Keratinocyte (primary cell): ENCODE results near the gene F5. TPM values are rescaled to one million over a fixed set of nuclear protein-coding genes. Genes with fewer than 3 reads are reported as not detected.

Experiments used
- DNase-seq: peaks from one replicate; pipeline ENCODE4 v3.0.0-alpha.2; 2011; ENCODE audit warnings: low read depth, missing footprints, low spot score
- FAIRE-seq: peaks from 2 replicates; lab custom pipeline; 2011; peaks lifted over from hg19 to GRCh38; lab: Jason Lieb, UNC
- H2AFZ ChIP-seq: 2 replicates; pipeline ENCODE4 v1.6.0; 2012; ENCODE audit warnings: low read length, control low read depth, inconsistent platforms; ENCODE audit not compliant: control insufficient read depth
- H3K27ac ChIP-seq: 2 replicates; pipeline ENCODE4 v1.5.1; 2011; ENCODE audit warnings: low read length; ENCODE audit not compliant: control insufficient read depth, insufficient read depth
- H3K27me3 ChIP-seq: 3 replicates; pipeline ENCODE4 v1.6.0; 2011; ENCODE audit warnings: low read length; ENCODE audit not compliant: control insufficient read depth, insufficient read depth; ENCODE audit errors: extremely low read depth
- H3K36me3 ChIP-seq, 2 experiments: 2 replicates in 1 of 2; 3 replicates in 1 of 2; pipeline ENCODE4 v1.5.1; 2011; ENCODE audit warnings: low read length in 2 of 2, mild to moderate bottlenecking in 1 of 2; ENCODE audit not compliant: control insufficient read depth in 2 of 2, insufficient read depth in 2 of 2; ENCODE audit errors: extremely low read depth in 1 of 2
- H3K4me1 ChIP-seq: 3 replicates; pipeline ENCODE4 v1.5.1; 2011; ENCODE audit warnings: low read length; ENCODE audit not compliant: control insufficient read depth, insufficient read depth; ENCODE audit errors: extremely low read depth
- H3K4me2 ChIP-seq: 3 replicates; pipeline ENCODE4 v1.6.0; 2011; ENCODE audit warnings: low read depth, low read length; ENCODE audit not compliant: control insufficient read depth, insufficient read depth; ENCODE audit errors: extremely low read depth
- H3K4me3 ChIP-seq, 3 experiments: fragments of 200-600 bp in 1 of 3; sonication (generic) in 1 of 3; 2 replicates in 2 of 3; 3 replicates in 1 of 3; pipeline ENCODE4 v1.5.1; 2011 to 2016; ENCODE audit warnings: low read length in 3 of 3, mild to moderate bottlenecking in 3 of 3, control low read depth in 2 of 3, inconsistent platforms in 1 of 3, low read depth in 1 of 3, mixed read lengths in 1 of 3, mixed run types in 1 of 3, moderate library complexity in 1 of 3; ENCODE audit not compliant: control insufficient read depth in 2 of 3, insufficient read depth in 2 of 3; ENCODE audit errors: extremely low read depth in 1 of 3
- H3K79me2 ChIP-seq: 2 replicates; pipeline ENCODE4 v1.6.0; 2012; ENCODE audit warnings: low read length; ENCODE audit not compliant: control insufficient read depth, insufficient read depth
- H3K9ac ChIP-seq: 3 replicates; pipeline ENCODE4 v1.6.0; 2011; ENCODE audit warnings: low read length; ENCODE audit not compliant: control insufficient read depth, insufficient read depth; ENCODE audit errors: extremely low read depth
- H3K9me1 ChIP-seq: 3 replicates; pipeline ENCODE4 v1.6.0; 2011; ENCODE audit warnings: low read length; ENCODE audit not compliant: control insufficient read depth, insufficient read depth; ENCODE audit errors: extremely low read depth
- H3K9me3 ChIP-seq: 2 replicates; pipeline ENCODE4 v1.5.1; 2012; ENCODE audit warnings: low read depth, low read length; ENCODE audit not compliant: control insufficient read depth
- H4K20me1 ChIP-seq: 3 replicates; pipeline ENCODE4 v1.6.0; 2011; ENCODE audit warnings: low read length; ENCODE audit not compliant: control insufficient read depth, insufficient read depth; ENCODE audit errors: extremely low read depth
- CTCF ChIP-seq, 3 experiments: IDR thresholded peaks in 1 of 3; conservative IDR thresholded peaks in 1 of 3; optimal IDR thresholded peaks in 1 of 3; 2 replicates in 2 of 3; 3 replicates in 1 of 3; pipeline versions ENCODE3 to v1.5.1; 2011; ENCODE audit warnings: low read length in 3 of 3, mild to moderate bottlenecking in 3 of 3, moderate library complexity in 2 of 3, control low read depth in 1 of 3, inconsistent platforms in 1 of 3; ENCODE audit not compliant: insufficient read depth in 2 of 3; ENCODE audit errors: extremely low read depth in 1 of 3
- EZH2 ChIP-seq: IDR thresholded peaks from one replicate; pipeline ENCODE4 v1.6.1; 2012; ENCODE audit warnings: inconsistent platforms, mild to moderate bottlenecking, low read length, moderate library complexity
- dilution Hi-C: fragments of 300-500 bp; cut with MboI; formaldehyde crosslinking; loops from one replicate; pipeline ENCODE4 v1.7.0; 2020; ENCODE audit warnings: low sequenced_read_pairs; ENCODE audit not compliant: extremely low pct_ligation_motif_present
- polyA plus RNA-seq, 5 experiments: library from polyadenylated mRNA; depleted of rRNA in 3 of 5; stranded (reverse) in 3 of 5; stranded (forward) in 1 of 5; unstranded in 1 of 5; fragments of >200 nt; gene quantifications; 1 replicate in 1 of 5; 2 replicates in 3 of 5; 3 replicates in 1 of 5; pipeline versions ENCODE4 v1.2.1 to v1.2.3, GENCODE V29; 2011 to 2012; ENCODE audit warnings: missing spikeins in 2 of 5, low read depth in 1 of 5, low replicate concordance in 1 of 5
- small RNA-seq, 3 experiments: library from RNA; depleted of rRNA; stranded (forward); fragments of <200 nt; gene quantifications; one replicate each; pipeline ENCODE3, GENCODE V24; 2012; ENCODE audit warnings: low read depth in 3 of 3, low replicate concordance in 1 of 3; ENCODE audit not compliant: insufficient read length in 3 of 3

The F5 gene
- polyA plus RNA-seq, 1 donor (not counting 4 experiments of a cell fraction or from before 2014, with no cell fraction given), result 0.01 TPM

- Histone ChIP-seq H3K79me2 (no peaks in the 10 kb centered on the region), H3K9ac (no peak overlapping the region), H3K4me2 (no peak overlapping the region), H3K4me3 (no peak overlapping the region), H3K9me3 (no peaks in the 10 kb centered on the region), H2AFZ (no peak overlapping the region), H3K27ac (no peak overlapping the region), H3K9me1 (no peaks in the 10 kb centered on the region), H3K4me1 (peaks cover 3% of the 10 kb centered on the region), H4K20me1 (no peaks in the 10 kb centered on the region), H3K36me3 (peaks cover 0 to 2% of the 10 kb centered on the region in 2 experiments), H3K27me3 (no peaks in the 10 kb centered on the region)
- no peak for TF ChIP-seq EZH2
- TF ChIP-seq CTCF (optimal IDR thresholded peaks at IDR 0.05 in 1 of 3, IDR thresholded peaks at IDR 0.05 in 1 of 3, conservative IDR thresholded peaks at IDR 0.05 in 1 of 3; ENCODE audit: extremely low read depth in 1 of 3, insufficient read depth in 2 of 3, low read length in 3 of 3), result no peak
- FAIRE-seq (no peak), DNase-seq (no peak)
- dilution Hi-C loops, result no loop called here
These were observed 121.0 kb downstream of the F5 start for GRCh38 chr1:169465281-169465680.

Small RNAs within 50 kb of the gene (small RNA-seq; reads per million reads assigned to genes)
- 0 reads per million in 3 experiments for gene AL021068.2

Other genes starting within 250 kb of the F5 start
- gene NME7, start 218.7 kb downstream of the F5 start, polyA plus RNA-seq, result 22.3 to 52.9 TPM (median 26.8 TPM) in 3 replicates
- gene BLZF1, start 218.3 kb downstream of the F5 start, polyA plus RNA-seq, result 31.2 to 50.9 TPM (median 35.4 TPM) in 3 replicates
- gene CCDC181, start 159.0 kb downstream of the F5 start, polyA plus RNA-seq, result not detected in 3 replicates
- gene SLC19A2, start 100.5 kb downstream of the F5 start, polyA plus RNA-seq, result 6.8 to 12.4 TPM (median 11.9 TPM) in 3 replicates
- 0.09 TPM in 1 of 3 replicates, not detected in the others for gene SELP, start 43.6 kb upstream of the F5 start, polyA plus RNA-seq
- gene SELL, start 125.1 kb upstream of the F5 start, polyA plus RNA-seq, result 0.03 to 0.08 TPM in 2 of 3 replicates, not detected in the other
- not detected in 3 replicates for gene SELE, start 147.6 kb upstream of the F5 start, polyA plus RNA-seq
- gene METTL18, start 208.4 kb upstream of the F5 start, polyA plus RNA-seq, result 2.4 to 6.6 TPM (median 3.6 TPM) in 3 replicates